Measurements from ENCODE around the gene CFAP410.

CFAP410 gene

GRCh38 chr21:44374601-44375280 is 35.6 kb upstream of the CFAP410 start:
- TF ChIP-seq CTCF (IDR thresholded peaks at IDR 0.05), result no peak

GRCh38 chr21:44372616-44373015 is 33.4 kb upstream of the CFAP410 start:
- no peak for TF ChIP-seq CTCF (IDR thresholded peaks at IDR 0.05)

- TF ChIP-seq CTCF (IDR thresholded peaks at IDR 0.05), result no peak
These were observed 32.4 kb upstream of the CFAP410 start for GRCh38 chr21:44371596-44371995.

GRCh38 chr21:44370786-44371410 is 31.7 kb upstream of the CFAP410 start:
- no peak for TF ChIP-seq CTCF (IDR thresholded peaks at IDR 0.05)

DNA sequence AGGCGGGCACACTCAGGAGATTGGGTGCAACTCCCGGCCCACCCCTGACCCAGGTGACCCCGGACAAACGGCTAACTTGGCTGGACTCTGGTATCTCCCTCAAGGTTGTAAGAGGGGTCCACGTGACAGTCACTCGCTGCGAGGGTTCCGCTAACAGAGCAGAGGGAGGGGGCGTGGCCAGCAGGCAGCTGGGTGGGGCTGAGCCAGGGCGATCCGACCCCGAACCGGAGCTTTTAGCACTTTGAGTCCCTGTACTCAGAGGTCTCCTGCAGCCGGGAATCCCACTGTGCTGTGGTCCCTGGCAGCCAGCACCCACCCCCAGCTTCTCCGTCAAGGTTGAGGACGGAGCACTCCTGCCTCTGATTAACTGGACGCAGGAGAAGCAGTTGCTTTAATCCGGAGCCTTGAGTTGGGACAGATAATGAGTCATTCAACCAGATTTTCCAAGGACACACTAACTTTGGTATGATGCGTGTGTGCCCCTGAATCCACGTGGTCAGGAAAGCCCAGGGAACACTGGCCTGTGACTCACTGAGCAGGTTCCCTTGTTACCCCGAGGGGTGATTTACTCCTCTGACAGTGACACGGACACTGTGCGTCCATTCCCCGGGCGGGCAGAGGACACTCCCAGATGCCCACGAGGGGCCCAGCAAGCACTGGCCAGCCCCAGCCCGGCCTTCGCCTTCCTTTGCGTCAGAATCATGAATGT is 31.0 kb upstream of the CFAP410 start:
- TF ChIP-seq CTCF (IDR thresholded peaks at IDR 0.05), result no peak

GRCh38 chr21:44368711-44369446 is 29.7 kb upstream of the CFAP410 start:
- no peak for TF ChIP-seq CTCF (IDR thresholded peaks at IDR 0.05)

- no peak for TF ChIP-seq CTCF (IDR thresholded peaks at IDR 0.05)
These were observed 27.5 kb upstream of the CFAP410 start for GRCh38 chr21:44366586-44367211.

Data from LNCAP (cell line).